IMR-90 (cell line): Measurements from ENCODE around the gene MIEN1. TPM values are rescaled to one million over a fixed set of nuclear protein-coding genes. Genes with fewer than 3 reads are reported as not detected.

Experiments
- ATAC-seq: fragments of 200-7000 bp; cut with Tn5 transposase; 2 replicates; pipeline ENCODE4 v1.9.1; 2020; ENCODE audit warnings: low read depth, mild to moderate bottlenecking, moderate library complexity
- BruUV-seq: library from RNA; stranded (reverse); fragments of 400-500 nt; replicated peaks from 2 replicates; lab custom pipeline; 2021; lab: Mats Ljungman, UMichigan
- CTCF ChIA-PET: fragments of 300-600 bp; formaldehyde crosslinking; extraction: SDS; loops from one replicate; lab custom pipeline; 2021; ENCODE audit warnings: antibody characterized with exemption; lab: Yijun Ruan, JAX
- POLR2A ChIA-PET: fragments of 300-600 bp; sonication (Branson Sonifier 250); formaldehyde crosslinking; loops from one replicate; lab custom pipeline; 2022; ENCODE audit warnings: antibody characterized with exemption; ENCODE audit not compliant: unreplicated experiment; lab: Charles Lee
- DNase-seq: peaks from one replicate; pipeline ENCODE4 v3.0.0; 2013
- H2AFZ ChIP-seq: replicated peaks from 2 replicates; pipeline ENCODE3; 2013; ENCODE audit warnings: low read length, mild to moderate bottlenecking; ENCODE audit not compliant: poor library complexity
- H2AK5ac ChIP-seq: 2 replicates; pipeline ENCODE4 v1.6.1; 2013; ENCODE audit warnings: low read depth, low read length, inconsistent platforms
- H2AK9ac ChIP-seq: replicated peaks from 2 replicates; pipeline ENCODE3; 2013; ENCODE audit warnings: mild to moderate bottlenecking, low read depth, low read length, moderate library complexity; ENCODE audit not compliant: poor library complexity
- H2BK120ac ChIP-seq: 2 replicates; pipeline ENCODE4 v1.6.1; 2013; ENCODE audit warnings: low read depth, low read length, inconsistent platforms
- H2BK15ac ChIP-seq: 3 replicates; pipeline ENCODE4 v1.6.1; 2013; ENCODE audit warnings: low read depth, low read length, inconsistent platforms
- H2BK20ac ChIP-seq: 2 replicates; pipeline ENCODE4 v1.6.1; 2013; ENCODE audit warnings: low read depth, mild to moderate bottlenecking, inconsistent platforms, low read length, moderate library complexity
- H2BK5ac ChIP-seq: 2 replicates; pipeline ENCODE4 v1.6.1; 2013; ENCODE audit warnings: mild to moderate bottlenecking, low read depth, low read length, inconsistent platforms; ENCODE audit not compliant: poor library complexity, severe bottlenecking
- H3K14ac ChIP-seq: replicated peaks from 2 replicates; pipeline ENCODE4 v1.6.1; 2013; ENCODE audit warnings: low read depth, low read length, inconsistent platforms
- H3K18ac ChIP-seq: 2 replicates; pipeline ENCODE4 v1.6.1; 2013; ENCODE audit warnings: low read depth, low read length, control low read depth
- H3K23ac ChIP-seq: 2 replicates; pipeline ENCODE4 v1.6.1; 2013; ENCODE audit warnings: low read depth, low read length, inconsistent platforms
- H3K27ac ChIP-seq: 2 replicates; pipeline ENCODE4 v1.5.1; 2013; ENCODE audit warnings: mild to moderate bottlenecking, control low read depth, low read length; ENCODE audit not compliant: insufficient read depth
- H3K27me3 ChIP-seq: 2 replicates; pipeline ENCODE4 v1.6.1; 2013; ENCODE audit warnings: low read length; ENCODE audit not compliant: control insufficient read depth, insufficient read depth
- H3K36me3 ChIP-seq: 2 replicates; pipeline ENCODE4 v1.6.1; 2013; ENCODE audit warnings: low read length, mixed read lengths; ENCODE audit not compliant: control insufficient read depth, insufficient read depth
- H3K4ac ChIP-seq: 2 replicates; pipeline ENCODE4 v1.6.1; 2013; ENCODE audit warnings: low read depth, low read length, inconsistent platforms
- H3K4me1 ChIP-seq: 2 replicates; pipeline ENCODE4 v1.6.1; 2013; ENCODE audit warnings: low read length, mixed read lengths; ENCODE audit not compliant: control insufficient read depth, insufficient read depth
- H3K4me2 ChIP-seq: 2 replicates; pipeline ENCODE4 v1.6.1; 2013; ENCODE audit warnings: low read depth, mild to moderate bottlenecking, control low read depth, low read length, moderate library complexity
- H3K4me3 ChIP-seq: 2 replicates; pipeline ENCODE4 v1.5.1; 2013; ENCODE audit warnings: low read depth, mild to moderate bottlenecking, control low read depth, low read length, moderate library complexity; ENCODE audit not compliant: insufficient read depth
- H3K56ac ChIP-seq: 2 replicates; pipeline ENCODE4 v1.6.1; 2013; ENCODE audit warnings: low read length, inconsistent platforms; ENCODE audit not compliant: insufficient read depth; ENCODE audit errors: extremely low read depth
- H3K79me1 ChIP-seq, 2 experiments: 2 replicates each; pipeline ENCODE4 v1.6.1; 2013; ENCODE audit warnings: low read length in 2 of 2, inconsistent platforms in 1 of 2, low read depth in 1 of 2
- H3K9ac ChIP-seq: 2 replicates; pipeline ENCODE4 v1.6.1; 2013; ENCODE audit warnings: low read depth, low read length, control low read depth
- H3K9me1 ChIP-seq: 2 replicates; pipeline ENCODE4 v1.6.1; 2013; ENCODE audit warnings: low read length, inconsistent platforms; ENCODE audit not compliant: insufficient read depth
- H3K9me3 ChIP-seq: 2 replicates; pipeline ENCODE4 v1.6.1; 2013; ENCODE audit warnings: low read length; ENCODE audit not compliant: control insufficient read depth, insufficient read depth
- H4K20me1 ChIP-seq: 2 replicates; pipeline ENCODE4 v1.6.1; 2013; ENCODE audit warnings: low read length, inconsistent platforms; ENCODE audit not compliant: insufficient read depth
- H4K5ac ChIP-seq: 2 replicates; pipeline ENCODE4 v1.6.1; 2013; ENCODE audit warnings: mild to moderate bottlenecking, low read depth, low read length, control low read depth
- H4K8ac ChIP-seq, 2 experiments: 2 replicates each; pipeline ENCODE4 v1.6.1; 2013; ENCODE audit warnings: low read depth in 2 of 2, low read length in 2 of 2, control low read depth in 1 of 2, inconsistent platforms in 1 of 2
- H4K91ac ChIP-seq: 2 replicates; pipeline ENCODE4 v1.6.1; 2013; ENCODE audit warnings: low read depth, low read length, inconsistent platforms; ENCODE audit not compliant: insufficient read depth
- BHLHE40 ChIP-seq: fragments of 150-350 bp; IDR thresholded peaks from 2 replicates; pipeline ENCODE4 v1.6.1; 2016; ENCODE audit warnings: mild to moderate bottlenecking, low read depth, low read length
- CEBPB ChIP-seq: IDR thresholded peaks from 2 replicates; pipeline ENCODE4 v1.6.1; 2012; ENCODE audit warnings: low read depth, low read length, improper control_type of control experiment
- MAFK ChIP-seq: IDR thresholded peaks from 2 replicates; pipeline ENCODE4 v1.6.1; 2012; ENCODE audit warnings: low read depth, low read length, improper control_type of control experiment
- MAZ ChIP-seq: IDR thresholded peaks from 2 replicates; pipeline ENCODE4 v1.6.1; 2012; ENCODE audit warnings: low read depth, mild to moderate bottlenecking, low read length, improper control_type of control experiment, moderate library complexity, borderline replicate concordance
- MXI1 ChIP-seq: IDR thresholded peaks from 2 replicates; pipeline ENCODE4 v1.6.1; 2012; ENCODE audit warnings: low read depth, mild to moderate bottlenecking, low read length, moderate library complexity, borderline replicate concordance
- NFE2L2 ChIP-seq: fragments of 150-350 bp; IDR thresholded peaks from 2 replicates; pipeline ENCODE4 v1.6.1; 2016; ENCODE audit warnings: low read depth, mild to moderate bottlenecking, low read length
- POLR2A ChIP-seq: IDR thresholded peaks from 2 replicates; pipeline ENCODE4 v1.6.1; 2012; ENCODE audit warnings: mild to moderate bottlenecking, low read depth, low read length
- RCOR1 ChIP-seq: IDR thresholded peaks from 2 replicates; pipeline ENCODE4 v1.6.1; 2012; ENCODE audit warnings: mild to moderate bottlenecking, low read length, improper control_type of control experiment; ENCODE audit not compliant: insufficient replicate concordance
- RFX5 ChIP-seq: IDR thresholded peaks from 2 replicates; pipeline ENCODE4 v1.8.0; 2012; ENCODE audit warnings: low read depth, mild to moderate bottlenecking, low read length, moderate library complexity
- SMC3 ChIP-seq: fragments of 150-350 bp; IDR thresholded peaks from 2 replicates; pipeline ENCODE4 v1.6.1; 2016; ENCODE audit warnings: low read depth, mild to moderate bottlenecking, antibody characterized with exemption, low read length, moderate library complexity
- WGBS, 2 experiments: methylation state at CpG; one replicate each; pipeline versions ENCODE4 v1.1.5 to v1.1.7; 2013; ENCODE audit warnings: missing lambda C conversion rate in 2 of 2; ENCODE audit not compliant: insufficient read length in 1 of 2; ENCODE audit errors: extremely low coverage in 2 of 2; 5-methylcytosine and 5-hydroxymethylcytosine counted together
- dilution Hi-C: fragments of 300-500 bp; cut with HindIII; formaldehyde crosslinking; loops from one replicate; pipeline ENCODE4 v1.14.3; 2018; ENCODE audit warnings: low sequenced_read_pairs; ENCODE audit not compliant: unreplicated experiment
- in situ Hi-C: fragments of 300-500 bp; cut with MboI; formaldehyde crosslinking; loops from 3 replicates; pipeline ENCODE4 v1.14.3; 2019; ENCODE audit warnings: low sequenced_read_pairs, inconsistent platforms, mixed read lengths
- intact Hi-C: fragments of 100-400 bp; cut with micrococcal nuclease; formaldehyde crosslinking; loops from 2 replicates; pipeline ENCODE4 v1.10.0; 2022
- polyA plus RNA-seq, 3 experiments: library from polyadenylated mRNA; depleted of rRNA; stranded (reverse); fragments of >200 nt; gene quantifications; 2 replicates each; pipeline ENCODE4 v1.2.3, GENCODE V29; 2012; ENCODE audit warnings: low replicate concordance in 1 of 3
- total RNA-seq: library from RNA; depleted of rRNA; stranded (reverse); fragments of >200 nt; gene quantifications from 2 replicates; pipeline ENCODE4 v1.2.3, GENCODE V29; 2012
- TF ChIP-seq, protein P1 (sequence below): conservative IDR thresholded peaks from 2 replicates; pipeline ENCODE4 v1.5.1; 2012; ENCODE audit warnings: mild to moderate bottlenecking, low read depth, low read length, improper control_type of control experiment
- TF ChIP-seq, protein P2 (sequence below): fragments of 150-350 bp; IDR thresholded peaks from 2 replicates; pipeline ENCODE4 v1.6.1; 2016; ENCODE audit warnings: low read depth, mild to moderate bottlenecking, low read length, moderate library complexity, borderline replicate concordance

MIEN1 gene
- total and polyA plus RNA-seq, 2 of the 4 experiments (the other 2 are of a cell fraction), result 20.3 to 75.6 TPM

DNA sequence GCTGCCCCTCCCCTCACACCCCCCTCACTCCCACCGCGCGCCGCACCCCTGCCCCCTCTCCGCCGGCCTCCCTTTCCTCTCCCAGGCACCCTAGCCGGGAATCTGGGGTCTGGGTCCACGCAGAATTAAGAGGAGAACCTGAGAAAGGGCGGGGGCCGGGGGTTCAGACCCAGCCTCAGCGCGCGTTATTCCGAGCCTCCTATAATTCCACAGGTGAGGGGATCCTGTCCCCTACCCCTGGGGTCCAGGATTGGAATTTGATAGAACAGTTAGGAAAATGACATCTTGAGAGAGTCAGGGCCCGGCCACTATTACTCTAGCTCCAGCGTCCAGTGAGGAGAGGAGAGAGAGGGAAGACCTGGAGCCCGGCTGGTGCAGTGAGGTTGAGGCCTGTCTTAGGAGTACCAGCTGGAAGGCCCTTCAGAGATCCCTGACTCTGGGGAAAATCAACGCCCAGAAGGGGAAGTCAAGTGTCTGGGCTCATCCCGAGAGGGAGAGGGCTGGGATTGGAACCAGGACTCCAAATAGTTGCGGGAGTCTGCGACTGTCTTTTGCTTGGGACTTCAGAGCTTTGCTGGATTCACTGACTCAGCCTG, 24.7 kb upstream of the MIEN1 start:
- peak overlapping the region; percentile 67; the same call in 1 of the 2 replicates for H3K27ac ChIP-seq
- intact Hi-C loops, result loop anchor here (1.0 kb wide), 2 partner anchors 25 to 133 kb away; partner anchors contain the start of gene MIEN1
- BruUV-seq, result no TSS peak

More for the DNA sequence above, 24.7 kb upstream of the MIEN1 start:
- Histone ChIP-seq H3K9me1 (no peaks in the 10 kb centered on the region; the same call in 1 of the 2 replicates), H4K20me1 (no peaks in the 10 kb centered on the region), H3K9me3 (no peaks in the 10 kb centered on the region), H3K23ac (no peak overlapping the region), H3K18ac (no peak overlapping the region), H3K4me3 (peak overlapping the region; percentile 76), H2BK120ac (no peak overlapping the region), H3K9ac (peak overlapping the region; percentile 87), H3K4me2 (peak overlapping the region; percentile 70), H3K36me3 (no peaks in the 10 kb centered on the region), H3K79me1 (no peaks in the 10 kb centered on the region; a peak in 1 of 4 replicates), H4K91ac (no peak overlapping the region; the same call in 1 of the 2 replicates), H2BK5ac (no peak overlapping the region), H2AK5ac (no peak overlapping the region), H2AFZ (peak overlapping the region; percentile 99), H3K27me3 (peaks cover 24% of the 10 kb centered on the region), H3K4ac (peak overlapping the region; percentile 25), H3K56ac (no peak overlapping the region), H3K4me1 (peaks cover 7% of the 10 kb centered on the region), H2BK20ac (no peak overlapping the region), H3K14ac (no peak overlapping the region; the same call in 1 of the 2 replicates), H4K8ac (peak overlapping the region; percentile 84 to 94; a peak in 3 of 4 replicates), H4K5ac (peak overlapping the region; percentile 69), H2AK9ac (peak overlapping the region; percentile 18), H2BK15ac (no peak overlapping the region)
- no peak for ATAC-seq
- POLR2A ChIA-PET, result no interaction called here
- DNase-seq, result no peak
- dilution Hi-C loops, result no loop called here
- CTCF ChIA-PET, result interaction anchor here (1.0 kb wide), 1 partner anchor 133 kb away, joined by 3 read pairs; no protein-coding TSS in a partner anchor
- TF ChIP-seq, protein P1, sequence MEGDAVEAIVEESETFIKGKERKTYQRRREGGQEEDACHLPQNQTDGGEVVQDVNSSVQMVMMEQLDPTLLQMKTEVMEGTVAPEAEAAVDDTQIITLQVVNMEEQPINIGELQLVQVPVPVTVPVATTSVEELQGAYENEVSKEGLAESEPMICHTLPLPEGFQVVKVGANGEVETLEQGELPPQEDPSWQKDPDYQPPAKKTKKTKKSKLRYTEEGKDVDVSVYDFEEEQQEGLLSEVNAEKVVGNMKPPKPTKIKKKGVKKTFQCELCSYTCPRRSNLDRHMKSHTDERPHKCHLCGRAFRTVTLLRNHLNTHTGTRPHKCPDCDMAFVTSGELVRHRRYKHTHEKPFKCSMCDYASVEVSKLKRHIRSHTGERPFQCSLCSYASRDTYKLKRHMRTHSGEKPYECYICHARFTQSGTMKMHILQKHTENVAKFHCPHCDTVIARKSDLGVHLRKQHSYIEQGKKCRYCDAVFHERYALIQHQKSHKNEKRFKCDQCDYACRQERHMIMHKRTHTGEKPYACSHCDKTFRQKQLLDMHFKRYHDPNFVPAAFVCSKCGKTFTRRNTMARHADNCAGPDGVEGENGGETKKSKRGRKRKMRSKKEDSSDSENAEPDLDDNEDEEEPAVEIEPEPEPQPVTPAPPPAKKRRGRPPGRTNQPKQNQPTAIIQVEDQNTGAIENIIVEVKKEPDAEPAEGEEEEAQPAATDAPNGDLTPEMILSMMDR, result no peak
- TF ChIP-seq CEBPB (no peak), MAZ (no peak), RCOR1 (no peak), POLR2A (no peak), SMC3 (no peak), MXI1 (no peak), NFE2L2 (no peak), MAFK (no peak), RFX5 (no peak), BHLHE40 (no peak)
- TF ChIP-seq, protein P2, sequence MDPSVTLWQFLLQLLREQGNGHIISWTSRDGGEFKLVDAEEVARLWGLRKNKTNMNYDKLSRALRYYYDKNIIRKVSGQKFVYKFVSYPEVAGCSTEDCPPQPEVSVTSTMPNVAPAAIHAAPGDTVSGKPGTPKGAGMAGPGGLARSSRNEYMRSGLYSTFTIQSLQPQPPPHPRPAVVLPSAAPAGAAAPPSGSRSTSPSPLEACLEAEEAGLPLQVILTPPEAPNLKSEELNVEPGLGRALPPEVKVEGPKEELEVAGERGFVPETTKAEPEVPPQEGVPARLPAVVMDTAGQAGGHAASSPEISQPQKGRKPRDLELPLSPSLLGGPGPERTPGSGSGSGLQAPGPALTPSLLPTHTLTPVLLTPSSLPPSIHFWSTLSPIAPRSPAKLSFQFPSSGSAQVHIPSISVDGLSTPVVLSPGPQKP, result no peak
- 40% methylated on average over 10 of the region's 21 CpGs; no CpG with 5 or more reads in 1 of the 2 experiments for WGBS, 2 experiments
- in situ Hi-C loops, result no loop called here
